ENCODE measurements around the gene TAMALIN.

GRCh38 chr12:52050116-52050757, 43.5 kb downstream of the TAMALIN start:
- TF ChIP-seq POLR2A (IDR thresholded peaks at IDR 0.05; ENCODE audit: low read depth, low read length) (peak; percentile 62; the same call in 1 of the 2 replicates), POLR2AphosphoS5 (IDR thresholded peaks at IDR 0.05; ENCODE audit: low read depth, low read length) (0 out of 2 replicates have a peak, but pooled peaks have one; percentile 40)

Measured in GM12891 (cell line).